ENCODE data around the gene DICER1.
"Not testable (repeated sequence)": the region's sequence is repeated elsewhere in the genome, so short reads cannot be mapped to it uniquely, and the experiment has no call there.

Gene DICER1

GRCh38 chr14:95146079-95146771, 11.1 kb downstream of the DICER1 start:
- DNase-seq = no peak

DNA sequence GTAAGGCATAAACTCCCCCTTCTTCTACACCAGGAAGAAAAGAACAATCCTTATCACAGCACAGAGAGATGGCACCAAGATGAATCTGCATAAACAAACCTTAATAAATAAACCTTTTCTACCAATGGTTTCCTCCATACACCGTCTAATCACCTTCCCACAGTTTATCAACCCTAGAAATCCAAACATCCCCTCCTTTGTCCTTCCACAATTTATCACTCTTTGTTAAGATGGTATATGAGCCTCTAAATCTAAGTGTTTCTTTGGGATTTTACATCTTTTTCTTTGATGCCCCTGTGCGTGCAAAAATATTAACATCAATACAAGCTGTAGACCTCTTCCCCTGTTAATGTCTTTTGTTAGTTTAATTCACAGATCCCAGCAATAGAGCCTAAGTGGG, 12.5 kb downstream of the DICER1 start:
- DNase-seq = no peak

GRCh38 chr14:95143808-95144620, 13.3 kb downstream of the DICER1 start:
- DNase-seq = no peak

- no peak for DNase-seq
Measured at GRCh38 chr14:95142208-95142607, 15.1 kb downstream of the DICER1 start.

GRCh38 chr14:95141684-95142083, 15.6 kb downstream of the DICER1 start:
- DNase-seq = no peak

DNA sequence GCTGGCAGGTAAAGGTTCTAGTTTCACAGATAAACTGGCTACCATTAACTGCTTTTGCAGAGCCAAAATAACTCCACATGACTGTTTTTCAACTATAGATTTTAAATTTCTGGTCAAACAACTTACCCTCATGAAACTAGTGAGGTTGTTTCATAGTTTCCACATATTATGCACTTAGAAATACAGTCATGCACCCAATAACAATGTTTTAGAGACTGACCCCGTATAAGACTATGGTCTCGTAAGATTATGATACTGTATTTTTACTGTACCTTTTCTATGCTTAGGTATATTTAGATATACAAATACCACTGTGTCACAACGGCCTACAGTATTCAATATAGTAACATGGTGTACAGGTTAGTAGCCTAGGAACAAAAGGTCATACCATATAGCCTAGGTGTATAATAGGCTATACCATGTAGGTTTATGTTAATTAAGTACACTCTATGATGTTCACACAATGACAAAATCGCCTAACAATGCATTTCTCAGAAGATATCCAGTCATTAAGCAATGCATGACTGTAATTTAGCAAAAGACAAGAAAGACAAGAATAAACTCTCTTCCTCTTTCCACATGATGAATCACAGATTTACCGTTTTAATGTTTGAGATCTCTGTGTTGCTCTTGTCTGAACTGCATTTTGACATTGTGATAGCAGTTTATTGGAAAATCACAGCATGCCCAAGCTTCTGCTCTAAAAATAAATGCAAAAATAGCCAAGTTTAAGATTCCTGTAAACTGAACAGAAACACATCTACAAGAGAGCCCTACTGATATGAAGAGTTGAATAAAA, 17.1 kb downstream of the DICER1 start:
- DNase-seq = no peak

GRCh38 chr14:95138876-95139275, 18.5 kb downstream of the DICER1 start:
- no peak for DNase-seq

DNA sequence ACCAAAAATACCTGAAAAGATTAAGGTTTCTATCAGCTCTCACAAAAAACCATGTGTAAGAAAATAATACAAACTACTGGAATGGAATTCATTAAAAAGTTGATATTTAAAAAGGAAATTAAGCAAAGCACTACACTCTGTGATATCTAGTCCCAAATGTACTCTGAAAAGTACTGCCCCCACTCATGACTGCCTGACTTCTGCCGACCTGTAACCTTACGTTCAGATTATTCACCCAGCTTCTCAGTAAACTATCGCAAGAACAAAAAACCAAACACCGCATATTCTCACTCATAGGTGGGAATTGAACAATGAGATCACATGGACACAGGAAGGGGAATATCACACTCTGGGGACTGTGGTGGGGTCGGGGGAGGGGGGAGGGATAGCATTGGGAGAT, 18.9 kb downstream of the DICER1 start:
- not testable (repeated sequence) for DNase-seq

DNA sequence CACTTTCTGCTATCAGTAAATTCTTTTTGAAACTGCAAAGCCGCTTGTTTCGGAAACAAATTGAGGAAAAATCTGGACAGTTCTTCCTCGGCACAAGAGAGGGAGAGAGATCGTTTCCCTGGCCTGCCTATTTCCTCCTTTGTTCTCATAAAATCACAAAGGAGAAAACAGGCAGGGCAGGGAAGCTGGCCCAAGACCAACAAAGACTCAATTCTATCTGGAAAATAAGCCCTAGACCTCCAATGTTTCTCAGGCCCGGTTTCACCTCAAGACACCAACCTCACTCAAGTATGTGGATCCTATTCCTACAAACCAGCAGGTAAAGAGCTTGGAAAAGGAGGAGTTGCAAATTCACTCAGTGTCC, 19.5 kb downstream of the DICER1 start:
- DNase-seq = no peak

- no peak for DNase-seq
Measured at GRCh38 chr14:95137164-95137803, 20.0 kb downstream of the DICER1 start.

DNA sequence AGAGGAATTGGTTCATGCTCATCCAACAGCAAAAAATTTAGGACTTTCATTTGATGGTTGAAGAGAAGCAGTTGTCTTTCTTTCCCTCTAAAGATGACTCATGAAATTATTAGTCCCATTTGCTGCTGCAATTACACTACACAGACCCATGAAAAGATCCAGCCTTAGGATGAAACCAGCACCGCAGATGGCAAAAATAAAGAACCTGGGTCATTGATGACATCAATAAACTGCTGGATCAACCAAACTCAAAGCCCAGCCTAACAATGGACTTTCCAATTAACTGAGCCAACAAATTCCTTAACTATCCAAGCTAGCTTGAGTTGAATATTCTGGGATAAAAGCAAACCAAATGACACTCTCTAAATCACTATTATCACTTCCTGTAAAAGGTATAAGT, 20.7 kb downstream of the DICER1 start:
- DNase-seq = no peak

GRCh38 chr14:95134304-95134933, 22.9 kb downstream of the DICER1 start:
- no peak for DNase-seq

DNA sequence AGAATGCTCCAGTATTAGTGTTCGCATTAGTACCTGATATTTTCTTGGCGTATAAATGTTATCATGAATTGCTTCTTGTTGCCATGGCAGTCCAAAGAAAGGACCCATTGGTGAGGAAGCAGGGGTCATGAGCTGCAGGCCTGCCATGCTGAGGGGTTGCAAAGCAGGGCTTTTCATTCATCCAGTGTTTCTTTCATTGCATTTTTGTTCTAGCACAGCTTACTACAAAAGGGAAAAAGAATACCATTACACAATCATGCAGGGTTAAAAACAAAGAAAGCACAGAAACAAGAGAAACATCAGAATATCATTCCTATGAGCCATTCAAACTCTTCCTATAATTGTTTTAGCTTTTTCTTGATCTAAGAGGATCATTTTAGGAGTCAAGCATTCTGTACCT, 24.0 kb downstream of the DICER1 start:
- DNase-seq = no peak

DNA sequence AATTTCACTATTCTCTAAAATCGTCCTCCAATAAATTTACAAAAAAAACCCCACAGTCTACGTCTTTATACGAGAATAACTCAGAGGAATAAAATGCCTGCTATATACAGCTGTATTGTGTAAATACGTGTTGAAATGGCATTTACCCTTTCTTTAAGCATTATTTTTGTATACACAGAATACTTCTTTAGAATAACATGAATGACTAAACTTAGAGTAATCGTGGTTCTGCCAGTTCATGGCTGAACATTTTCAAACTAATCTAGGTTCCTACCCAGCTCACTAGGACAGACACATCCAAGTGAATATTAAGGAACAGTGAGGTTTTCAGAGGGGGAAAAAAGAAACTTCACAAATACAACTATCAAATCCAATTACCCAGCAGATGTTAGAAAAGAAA, 24.6 kb downstream of the DICER1 start:
- DNase-seq = no peak

DNA sequence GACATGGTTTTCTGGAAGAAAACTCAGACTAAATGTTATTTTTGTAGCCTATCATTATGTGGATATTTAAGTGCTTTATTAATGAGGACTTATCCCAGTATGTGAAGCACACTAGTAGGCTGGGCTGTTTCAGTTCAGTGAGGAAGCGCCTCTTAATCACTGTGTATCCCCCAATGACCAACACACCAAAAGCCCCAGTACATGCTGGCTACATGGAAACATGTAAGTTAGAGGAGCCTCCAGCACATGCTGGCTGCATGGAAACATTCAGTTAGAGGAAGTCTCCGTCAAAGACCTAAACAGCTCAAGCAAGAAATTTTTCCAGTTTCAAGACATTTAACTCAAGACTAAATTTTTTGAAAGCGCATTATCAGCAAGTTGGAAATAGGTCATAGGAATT, 26.8 kb downstream of the DICER1 start:
- no peak for DNase-seq

DNA sequence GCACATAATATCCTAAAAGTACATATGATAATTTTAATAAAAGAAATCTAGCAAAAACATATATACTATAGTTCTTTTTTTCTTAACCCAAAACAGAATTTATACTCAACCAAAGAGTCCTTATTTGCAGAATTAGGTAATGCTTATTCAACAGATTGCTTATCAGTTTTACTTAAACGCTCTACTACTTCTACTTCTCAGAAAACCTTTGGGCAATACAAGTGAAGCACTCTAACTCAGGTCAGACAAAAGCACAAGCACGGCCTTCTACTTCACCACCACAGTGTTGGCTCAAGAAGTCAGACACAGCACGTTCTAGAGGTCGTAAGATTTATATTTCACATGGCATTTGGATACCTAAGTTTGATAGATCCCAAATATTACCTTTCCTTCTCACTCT, 29.2 kb downstream of the DICER1 start:
- DNase-seq = no peak

DNA sequence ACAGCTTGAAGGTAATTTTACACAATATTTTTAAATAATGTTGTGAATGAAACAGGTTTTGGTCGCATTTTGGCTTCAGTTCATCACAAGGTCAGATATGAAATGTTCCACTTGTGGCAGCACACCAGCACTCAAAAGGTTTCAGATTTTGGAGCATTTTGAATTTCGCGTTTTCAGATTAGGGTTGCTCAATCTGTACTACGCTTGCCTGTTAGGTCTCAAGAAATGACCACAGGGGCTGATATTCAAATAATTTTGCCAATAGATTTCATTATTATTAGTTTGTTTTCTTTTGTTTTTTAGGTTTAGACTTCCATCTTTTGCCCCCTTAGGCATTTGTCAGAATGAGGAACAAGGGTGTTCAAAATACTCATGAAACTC, 29.8 kb downstream of the DICER1 start:
- DNase-seq = no peak

DNA sequence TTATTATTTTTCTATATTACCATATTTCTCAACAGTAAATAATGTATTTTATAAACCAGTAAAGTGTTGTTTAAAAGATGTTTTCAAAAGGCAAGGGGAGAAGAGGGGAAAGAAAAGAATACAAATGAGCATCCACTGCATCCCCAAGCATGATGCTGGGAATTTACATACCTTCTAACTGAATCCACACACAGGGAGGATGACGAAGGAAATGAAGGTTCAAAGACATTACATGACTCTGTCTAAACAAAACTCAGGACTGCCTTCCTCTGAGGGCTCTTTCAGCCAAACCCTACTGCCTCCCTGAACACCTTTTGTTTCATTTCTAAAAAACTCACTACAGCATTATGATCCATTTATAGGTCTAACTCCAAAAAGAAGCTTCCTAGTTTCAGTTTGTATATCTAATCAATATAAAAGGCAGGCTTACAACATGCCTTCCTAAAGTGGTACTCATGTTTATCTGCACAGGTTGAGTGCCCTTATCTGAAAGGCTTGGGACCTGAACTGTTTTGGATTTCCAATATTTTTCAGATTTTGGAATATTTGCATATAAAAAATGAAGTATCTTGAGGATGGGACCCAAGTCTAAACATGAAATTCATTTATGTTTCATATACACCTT, 30.3 kb downstream of the DICER1 start:
- no peak for DNase-seq

- no peak for DNase-seq
Measured at GRCh38 chr14:95125915-95126314, 31.4 kb downstream of the DICER1 start.

DNA sequence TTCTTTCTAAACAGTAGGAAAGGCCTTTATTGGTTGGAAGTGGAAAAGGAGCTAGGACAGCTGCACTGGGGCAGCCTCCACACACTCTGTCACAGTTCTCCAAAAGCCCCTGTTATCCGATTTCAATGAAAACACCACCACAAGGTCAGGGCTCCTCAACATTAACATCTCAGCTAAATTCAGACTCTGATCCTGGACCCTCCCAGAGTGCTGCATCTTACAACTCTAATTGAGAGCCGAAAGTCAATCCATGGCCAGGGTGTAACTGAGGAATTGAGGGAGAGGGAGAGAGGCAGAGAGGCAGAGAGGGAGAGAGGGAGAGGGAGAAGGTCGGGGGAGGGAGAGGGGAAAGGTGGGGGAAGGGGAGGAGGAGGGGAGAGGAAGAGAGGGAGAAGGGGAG, 32.1 kb downstream of the DICER1 start:
- no peak for DNase-seq

- no peak for DNase-seq
Measured at GRCh38 chr14:95123891-95124579, 33.3 kb downstream of the DICER1 start.

- DNase-seq = no peak
Measured at GRCh38 chr14:95122621-95122945, 34.7 kb downstream of the DICER1 start.

All from CD4-positive, alpha-beta T cell treated with Interleukin-21 for 1 hour (primary cell).